Adipocyte (in vitro differentiated cells): Measurements from ENCODE around the gene ACSL5.
A peak's percentile ranks its signal among the peaks of the same experiment; 100 is the strongest.
"Not testable (repeated sequence)": the region's sequence is repeated elsewhere in the genome, so short reads cannot be mapped to it uniquely, and the experiment has no call there.

Source experiments
- DNase-seq: peaks from one replicate; pipeline ENCODE4 v3.0.0-alpha.2; 2015; ENCODE audit warnings: low read depth
- H3K27me3 ChIP-seq: replicated peaks from 2 replicates; pipeline ENCODE4 v1.7.0; 2013; ENCODE audit warnings: mild to moderate bottlenecking, low read length, moderate library complexity; ENCODE audit not compliant: control insufficient read depth, insufficient read depth
- H3K36me3 ChIP-seq: 2 replicates; pipeline ENCODE4 v1.7.0; 2013; ENCODE audit warnings: low read length, mild to moderate bottlenecking, moderate library complexity; ENCODE audit not compliant: control insufficient read depth, insufficient read depth, severe bottlenecking
- H3K4me1 ChIP-seq: 2 replicates; pipeline ENCODE4 v1.7.0; 2013; ENCODE audit warnings: mild to moderate bottlenecking, low read length, moderate library complexity; ENCODE audit not compliant: control insufficient read depth, insufficient read depth
- H3K4me3 ChIP-seq: 2 replicates; pipeline ENCODE4 v1.7.0; 2013; ENCODE audit warnings: mild to moderate bottlenecking, low read length, moderate library complexity
- H3K9ac ChIP-seq: 2 replicates; pipeline ENCODE4 v1.7.0; 2013; ENCODE audit warnings: mild to moderate bottlenecking, low read length, moderate library complexity
- H3K9me3 ChIP-seq: 2 replicates; pipeline ENCODE4 v1.7.0; 2013; ENCODE audit warnings: mild to moderate bottlenecking, low read length, moderate library complexity; ENCODE audit not compliant: control insufficient read depth

ACSL5 gene

GRCh38 chr10:112382515-112383235 lies 8.8 kb downstream of the ACSL5 start:
- peak overlapping the region; percentile 15 for H3K9ac ChIP-seq
- H3K4me1 ChIP-seq = peaks cover 45% of the 10 kb centered on the region
- H3K27me3 ChIP-seq = no peaks in the 10 kb centered on the region
- H3K36me3 ChIP-seq = peaks cover 9% of the 10 kb centered on the region
- H3K9me3 ChIP-seq = no peaks in the 10 kb centered on the region
- H3K4me3 ChIP-seq = peak overlapping the region; percentile 52
- DNase-seq = no peak

- peak; percentile 19 for DNase-seq
- H3K4me1 ChIP-seq = peaks cover 48% of the 10 kb centered on the region
- peak overlapping the region; percentile 52 for H3K4me3 ChIP-seq
- H3K9ac ChIP-seq = peak overlapping the region; percentile 53
- no peaks in the 10 kb centered on the region for H3K9me3 ChIP-seq
- H3K27me3 ChIP-seq = no peaks in the 10 kb centered on the region
- H3K36me3 ChIP-seq = peaks cover 9% of the 10 kb centered on the region
Observed at GRCh38 chr10:112383325-112383724, 9.4 kb downstream of the ACSL5 start.

DNA sequence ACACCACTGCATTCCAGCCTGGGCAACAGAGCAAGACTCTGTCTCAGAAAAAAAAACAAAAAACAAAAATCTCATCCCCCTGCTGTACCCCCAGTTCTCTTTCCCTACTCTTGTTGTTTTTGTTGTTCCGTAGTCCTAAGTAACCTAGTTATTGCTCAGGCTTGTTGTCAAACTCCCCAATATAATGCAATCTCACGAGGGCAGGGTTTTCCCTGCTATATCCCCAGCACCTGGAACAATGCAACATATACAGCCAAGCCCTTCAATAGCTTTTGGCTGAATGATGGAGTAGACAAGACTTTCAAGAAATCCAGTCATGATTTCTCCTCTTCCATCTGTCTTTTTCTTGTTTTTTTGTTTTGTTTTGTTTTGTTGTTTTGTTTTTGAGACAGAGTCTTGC lies 10.2 kb downstream of the ACSL5 start:
- Histone ChIP-seq H3K9ac (no peak overlapping the region), H3K4me3 (no peak overlapping the region), H3K9me3 (no peaks in the 10 kb centered on the region), H3K36me3 (peaks cover 9% of the 10 kb centered on the region), H3K4me1 (peaks cover 47% of the 10 kb centered on the region), H3K27me3 (no peaks in the 10 kb centered on the region)
- no peak for DNase-seq

GRCh38 chr10:112385201-112385600 lies 11.3 kb downstream of the ACSL5 start:
- DNase-seq = no peak
- H3K4me1 ChIP-seq = peaks cover 45% of the 10 kb centered on the region
- H3K4me3 ChIP-seq = no peak overlapping the region
- no peaks in the 10 kb centered on the region for H3K9me3 ChIP-seq
- no peak overlapping the region for H3K9ac ChIP-seq
- peaks cover 9% of the 10 kb centered on the region for H3K36me3 ChIP-seq
- H3K27me3 ChIP-seq = no peaks in the 10 kb centered on the region

DNA sequence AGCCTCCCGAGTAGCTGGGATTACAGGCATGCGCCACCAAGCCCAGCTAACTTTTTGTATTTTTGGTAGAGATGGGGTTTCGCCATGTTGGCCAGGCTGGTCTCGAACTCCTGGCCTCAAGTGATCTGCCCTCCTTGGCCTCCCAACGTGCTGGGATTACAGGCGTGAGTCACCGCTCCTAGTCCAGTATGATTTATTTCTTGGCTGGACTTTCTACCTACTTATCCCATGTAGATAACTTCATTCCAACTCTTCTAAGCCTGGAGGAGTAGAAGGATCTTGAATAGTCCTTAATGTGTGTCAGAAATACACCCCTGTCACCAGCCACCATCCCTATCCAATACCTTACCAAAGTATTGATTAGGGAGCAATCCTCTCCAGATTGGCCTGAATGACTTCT lies 14.1 kb downstream of the ACSL5 start:
- DNase-seq, H3K27me3 ChIP-seq, H3K36me3 ChIP-seq, H3K9me3 ChIP-seq, H3K9ac ChIP-seq, H3K4me3 ChIP-seq: not testable (repeated sequence)
- H3K4me1 ChIP-seq = peaks cover 36% of the 10 kb centered on the region

- Histone ChIP-seq H3K9me3 (no peaks in the 10 kb centered on the region), H3K4me3 (no peak overlapping the region), H3K9ac (no peak overlapping the region), H3K4me1 (peaks cover 31% of the 10 kb centered on the region), H3K36me3 (no peaks in the 10 kb centered on the region), H3K27me3 (no peaks in the 10 kb centered on the region)
- DNase-seq = no peak
Observed at GRCh38 chr10:112388548-112388947, 14.6 kb downstream of the ACSL5 start.

GRCh38 chr10:112389271-112389822 lies 15.4 kb downstream of the ACSL5 start:
- no peaks in the 10 kb centered on the region for H3K36me3 ChIP-seq
- H3K4me1 ChIP-seq = peaks cover 23% of the 10 kb centered on the region
- no peaks in the 10 kb centered on the region for H3K27me3 ChIP-seq
- no peaks in the 10 kb centered on the region for H3K9me3 ChIP-seq
- H3K4me3 ChIP-seq = no peak overlapping the region
- H3K9ac ChIP-seq = no peak overlapping the region
- no peak for DNase-seq

DNA sequence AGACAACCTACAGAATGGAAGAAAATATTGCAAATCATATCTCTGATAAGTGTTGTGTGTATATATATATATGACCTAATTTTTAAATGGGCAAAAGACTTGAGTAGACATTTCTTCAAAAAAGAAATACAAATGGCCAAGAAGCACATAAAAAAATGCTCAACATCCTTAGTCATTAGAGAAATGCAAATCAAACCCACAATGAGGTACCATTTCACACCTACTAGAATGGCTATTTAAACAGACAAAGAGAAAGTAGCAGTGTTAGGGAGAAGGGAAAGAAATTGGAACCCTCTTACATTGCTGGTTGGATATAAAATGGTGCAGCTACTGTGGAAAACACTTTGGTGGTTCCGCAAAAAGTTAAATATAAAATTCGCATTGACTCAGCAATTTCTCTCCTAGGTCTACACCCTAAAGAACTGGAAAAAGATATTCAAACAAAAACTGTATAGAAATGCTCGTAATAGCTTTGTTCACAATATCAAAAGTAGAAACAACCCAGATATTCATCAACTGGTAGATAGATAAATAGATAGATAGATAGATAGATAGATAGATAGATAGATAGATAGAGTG lies 16.3 kb downstream of the ACSL5 start:
- Histone ChIP-seq H3K36me3 (peaks cover 2% of the 10 kb centered on the region), H3K4me1 (peaks cover 23% of the 10 kb centered on the region), H3K9ac (no peak overlapping the region), H3K27me3 (no peaks in the 10 kb centered on the region), H3K9me3 (no peaks in the 10 kb centered on the region), H3K4me3 (no peak overlapping the region)
- no peak for DNase-seq

- H3K9me3 ChIP-seq = no peaks in the 10 kb centered on the region
- no peak for DNase-seq
- peaks cover 27% of the 10 kb centered on the region for H3K36me3 ChIP-seq
Observed at GRCh38 chr10:112393341-112393740, 19.4 kb downstream of the ACSL5 start.

GRCh38 chr10:112393827-112394226 lies 19.9 kb downstream of the ACSL5 start:
- Histone ChIP-seq H3K9ac (no peak overlapping the region), H3K27me3 (no peaks in the 10 kb centered on the region), H3K4me1 (peaks cover 12% of the 10 kb centered on the region), H3K4me3 (no peak overlapping the region), H3K36me3 (peaks cover 31% of the 10 kb centered on the region), H3K9me3 (no peaks in the 10 kb centered on the region)
- no peak for DNase-seq

More at GRCh38 chr10:112393341-112393740, 19.4 kb downstream of the ACSL5 start:
- no peaks in the 10 kb centered on the region for H3K27me3 ChIP-seq
- no peak overlapping the region for H3K4me3 ChIP-seq
- peaks cover 14% of the 10 kb centered on the region for H3K4me1 ChIP-seq
- no peak overlapping the region for H3K9ac ChIP-seq

DNA sequence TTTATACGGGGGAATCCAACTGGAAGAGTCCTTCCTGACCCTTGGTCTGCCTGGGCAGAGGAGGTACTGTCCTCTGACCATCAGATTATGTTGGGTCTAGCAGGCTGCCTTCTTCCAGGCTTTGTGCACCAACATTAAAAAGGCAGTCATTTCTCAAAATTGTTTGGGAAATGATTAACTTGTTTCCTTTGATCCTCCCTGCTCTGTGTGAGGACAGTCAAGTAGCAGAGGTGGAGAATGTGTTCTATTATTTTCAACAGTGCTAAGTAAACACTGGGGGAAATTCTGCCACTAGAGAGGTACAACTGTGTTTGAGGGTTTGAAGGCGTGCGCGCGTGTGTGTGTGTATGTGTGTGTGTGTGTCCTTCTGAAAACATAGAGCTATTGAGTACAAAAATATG lies 20.6 kb downstream of the ACSL5 start:
- DNase-seq = no peak
- Histone ChIP-seq H3K4me3 (no peak overlapping the region), H3K27me3 (no peaks in the 10 kb centered on the region), H3K36me3 (peaks cover 38% of the 10 kb centered on the region), H3K4me1 (peaks cover 6% of the 10 kb centered on the region), H3K9ac (no peak overlapping the region), H3K9me3 (no peaks in the 10 kb centered on the region)
